ENCODE measurements around the gene MSX1.
A peak's percentile ranks its signal among the peaks of the same experiment; 100 is the strongest.
"Not testable (repeated sequence)": the region's sequence is repeated elsewhere in the genome, so short reads cannot be mapped to it uniquely, and the experiment has no call there.

MSX1 gene

DNA sequence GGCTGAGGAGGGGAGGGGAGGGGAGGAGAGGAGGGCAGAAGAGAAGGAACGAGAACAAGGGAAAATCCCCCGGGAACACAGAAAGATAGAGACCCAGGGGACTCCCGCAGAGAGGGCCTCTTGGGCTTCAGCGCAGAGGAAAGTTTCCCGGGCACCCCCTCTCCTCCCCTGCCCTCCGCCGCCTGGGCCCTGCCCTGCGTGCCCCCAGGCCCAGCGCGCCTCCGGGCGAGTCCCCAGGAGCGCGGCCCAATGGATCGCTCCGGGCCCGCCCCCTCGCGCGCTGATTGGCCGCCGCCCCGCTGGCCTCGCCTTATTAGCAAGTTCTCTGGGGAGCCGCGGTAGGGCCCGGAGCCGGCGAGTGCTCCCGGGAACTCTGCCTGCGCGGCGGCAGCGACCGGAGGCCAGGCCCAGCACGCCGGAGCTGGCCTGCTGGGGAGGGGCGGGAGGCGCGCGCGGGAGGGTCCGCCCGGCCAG, at the start of gene MSX1:
Gene MSX1 (plus strand): TSS at position 341 of the 474 bp plus-strand sequence. CDS start 235 bp downstream, outside the sequence.
- DNase-seq, result peak; percentile 61 to 63

DNA sequence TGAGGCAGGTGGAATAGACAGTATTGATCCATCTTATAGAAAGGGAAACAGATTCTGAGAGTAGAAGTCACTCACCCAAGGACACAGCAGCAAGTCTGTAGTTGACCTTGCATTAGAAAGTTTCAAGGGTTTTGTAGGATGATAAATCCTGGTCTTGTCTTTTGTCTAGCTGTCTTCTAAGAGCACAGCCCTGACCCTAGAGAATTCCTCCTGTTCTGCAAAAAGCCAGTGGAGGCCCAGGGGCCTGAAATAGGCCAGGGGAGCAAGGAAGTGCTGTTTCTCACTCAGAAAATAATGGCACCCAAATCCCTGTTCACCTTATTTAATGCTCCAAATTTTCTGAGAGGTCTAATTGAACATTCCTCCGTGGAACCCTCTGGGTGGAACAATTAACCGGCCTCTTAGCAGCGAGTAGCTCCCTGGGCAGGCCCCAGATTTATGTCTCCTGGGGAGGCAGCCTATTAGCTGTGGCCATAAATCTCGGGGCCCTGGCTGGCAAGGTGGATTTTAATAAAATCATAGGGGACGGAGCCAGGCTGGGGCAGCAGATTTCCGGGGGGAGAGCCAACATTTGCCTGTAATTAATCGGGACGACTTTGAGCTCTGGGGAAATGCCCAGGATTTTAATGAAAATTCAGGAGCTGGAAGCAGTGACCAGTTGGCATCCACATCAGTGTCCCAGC, 49.2 kb upstream of the MSX1 start:
- no peak for DNase-seq

GRCh38 chr4:4810778-4811177, 48.7 kb upstream of the MSX1 start:
- no peak for DNase-seq

GRCh38 chr4:4812145-4812794, 47.2 kb upstream of the MSX1 start:
- DNase-seq, result no peak

GRCh38 chr4:4818415-4819212, 40.9 kb upstream of the MSX1 start:
- no peak for DNase-seq

DNA sequence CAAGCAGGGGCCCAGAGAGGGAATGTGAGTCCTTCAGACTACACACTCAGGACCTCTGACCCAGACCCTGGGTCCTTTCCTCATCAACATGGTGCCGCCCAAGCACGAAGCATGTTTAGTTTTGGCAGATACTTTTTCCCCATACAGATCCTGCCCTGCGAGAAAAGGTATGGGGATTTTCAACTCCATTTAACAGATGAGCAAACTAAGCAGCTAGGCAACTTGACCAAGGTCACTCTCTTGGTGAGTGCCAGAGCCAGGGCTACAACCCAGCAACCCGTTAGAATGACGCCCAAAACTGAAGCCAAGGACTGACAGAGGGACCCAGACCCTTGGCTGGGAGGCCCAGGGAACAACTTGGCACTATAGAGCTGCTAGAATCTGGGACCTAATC, 40.3 kb upstream of the MSX1 start:
- DNase-seq, result no peak

- no peak for DNase-seq
Observed at GRCh38 chr4:4820261-4820660, 39.2 kb upstream of the MSX1 start.

- no peak for DNase-seq
Observed at GRCh38 chr4:4820739-4821138, 38.7 kb upstream of the MSX1 start.

- no peak for DNase-seq
Observed at GRCh38 chr4:4821577-4821976, 37.9 kb upstream of the MSX1 start.

- DNase-seq, result not testable (repeated sequence)
Observed at GRCh38 chr4:4822286-4822685, 37.2 kb upstream of the MSX1 start.

GRCh38 chr4:4823621-4824162, 35.8 kb upstream of the MSX1 start:
- DNase-seq, result no peak

- DNase-seq, result no peak
Observed at GRCh38 chr4:4824232-4824631, 35.2 kb upstream of the MSX1 start.

DNA sequence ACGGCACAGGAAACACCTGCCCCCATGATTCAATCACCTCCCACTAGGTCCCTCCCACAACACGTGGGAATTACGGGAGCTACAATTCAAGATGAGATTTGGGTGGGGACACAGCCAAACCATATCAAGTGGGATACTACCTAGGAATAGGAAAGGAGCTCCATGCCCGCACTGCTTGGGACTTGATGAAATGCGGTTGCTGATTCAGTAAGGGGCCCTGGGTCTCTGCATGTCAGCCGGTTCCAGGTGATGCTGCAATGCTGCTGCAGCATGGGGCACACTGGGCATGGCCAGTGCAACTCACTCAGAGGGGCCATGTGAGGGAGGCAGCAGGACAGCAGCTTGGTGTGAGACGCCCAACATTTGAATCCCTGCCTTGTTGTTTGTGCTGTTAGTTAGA, 34.0 kb upstream of the MSX1 start:
- no peak for DNase-seq

DNA sequence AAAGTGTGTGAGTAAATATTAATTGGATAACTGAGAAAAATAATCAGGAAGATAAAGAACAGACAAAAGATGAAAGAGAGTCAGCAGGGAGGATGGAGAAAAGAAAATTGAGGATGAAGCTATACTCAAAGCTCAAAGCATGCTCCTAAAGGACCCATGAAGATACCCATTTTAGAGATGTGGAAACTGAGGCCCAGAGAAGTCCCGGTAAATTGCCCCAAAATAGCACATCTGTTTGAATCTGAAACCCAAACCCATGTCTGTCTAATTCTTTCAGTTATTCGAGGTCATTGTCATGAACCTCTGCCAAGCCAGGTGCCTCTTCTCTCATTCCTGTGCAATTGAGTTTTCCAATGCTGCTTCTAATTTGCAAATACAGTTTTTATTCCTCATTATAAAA, 29.6 kb upstream of the MSX1 start:
- DNase-seq, result no peak

DNA sequence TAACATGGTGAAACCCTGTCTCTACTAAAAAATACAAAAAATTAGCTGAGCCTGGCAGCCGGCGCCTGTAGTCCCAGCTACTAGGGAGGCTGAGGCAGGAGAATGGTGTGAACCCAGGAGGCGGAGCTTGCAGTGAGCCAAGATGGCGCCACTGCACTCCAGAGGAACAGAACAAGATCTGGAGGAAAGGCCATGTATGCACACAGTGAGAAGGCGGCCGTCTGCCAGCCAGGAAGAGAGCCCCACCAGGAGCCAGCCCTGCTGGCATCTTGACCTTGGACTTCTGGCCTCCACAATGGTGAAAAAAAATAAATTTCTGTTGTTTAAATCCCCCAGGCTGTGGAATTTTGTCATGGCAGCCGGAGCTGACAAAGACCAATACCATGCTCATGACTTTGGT, 28.2 kb upstream of the MSX1 start:
- no peak for DNase-seq

DNA sequence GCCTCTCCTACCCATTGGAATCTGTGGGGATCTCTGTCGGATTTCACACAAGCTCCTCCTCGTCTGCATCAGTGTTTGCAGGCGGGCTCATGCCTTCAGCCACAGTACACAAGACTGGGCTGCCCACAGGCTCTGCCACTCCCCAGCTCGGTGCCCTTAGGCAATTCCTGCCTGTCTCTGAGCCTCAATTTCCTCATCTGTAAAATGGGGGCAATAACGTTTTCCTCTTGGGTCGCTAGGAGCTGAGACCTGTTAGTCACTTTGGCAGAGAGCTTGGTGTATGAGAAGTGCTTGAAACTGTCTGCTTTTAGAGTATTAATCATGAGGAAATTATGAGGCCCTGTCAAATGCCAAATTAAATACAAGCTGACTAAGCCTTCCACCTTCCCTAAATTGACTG, 27.6 kb upstream of the MSX1 start:
- DNase-seq, result no peak

DNA sequence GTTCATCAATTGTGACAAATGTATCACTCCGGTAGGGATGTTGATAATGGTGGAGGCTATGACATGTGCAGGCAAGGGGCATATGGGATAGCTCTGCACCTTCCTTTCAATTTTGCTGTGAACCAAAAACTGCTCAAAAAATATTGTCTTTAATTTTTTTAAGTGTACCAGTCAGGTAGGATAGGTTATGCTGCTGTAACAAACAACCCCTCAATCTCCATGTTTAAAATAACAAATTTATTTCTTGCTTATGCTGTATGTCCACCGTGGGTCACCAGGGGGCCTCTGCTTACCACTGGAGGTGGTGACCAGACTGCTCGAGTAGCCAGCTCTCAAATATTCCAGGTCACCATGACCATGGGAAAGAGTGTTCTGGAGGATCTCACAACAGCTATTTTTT, 23.4 kb upstream of the MSX1 start:
- no peak for DNase-seq

GRCh38 chr4:4837316-4837715, 22.1 kb upstream of the MSX1 start:
- DNase-seq, result no peak

- no peak for DNase-seq
Observed at GRCh38 chr4:4838051-4838935, 21.2 kb upstream of the MSX1 start.

DNA sequence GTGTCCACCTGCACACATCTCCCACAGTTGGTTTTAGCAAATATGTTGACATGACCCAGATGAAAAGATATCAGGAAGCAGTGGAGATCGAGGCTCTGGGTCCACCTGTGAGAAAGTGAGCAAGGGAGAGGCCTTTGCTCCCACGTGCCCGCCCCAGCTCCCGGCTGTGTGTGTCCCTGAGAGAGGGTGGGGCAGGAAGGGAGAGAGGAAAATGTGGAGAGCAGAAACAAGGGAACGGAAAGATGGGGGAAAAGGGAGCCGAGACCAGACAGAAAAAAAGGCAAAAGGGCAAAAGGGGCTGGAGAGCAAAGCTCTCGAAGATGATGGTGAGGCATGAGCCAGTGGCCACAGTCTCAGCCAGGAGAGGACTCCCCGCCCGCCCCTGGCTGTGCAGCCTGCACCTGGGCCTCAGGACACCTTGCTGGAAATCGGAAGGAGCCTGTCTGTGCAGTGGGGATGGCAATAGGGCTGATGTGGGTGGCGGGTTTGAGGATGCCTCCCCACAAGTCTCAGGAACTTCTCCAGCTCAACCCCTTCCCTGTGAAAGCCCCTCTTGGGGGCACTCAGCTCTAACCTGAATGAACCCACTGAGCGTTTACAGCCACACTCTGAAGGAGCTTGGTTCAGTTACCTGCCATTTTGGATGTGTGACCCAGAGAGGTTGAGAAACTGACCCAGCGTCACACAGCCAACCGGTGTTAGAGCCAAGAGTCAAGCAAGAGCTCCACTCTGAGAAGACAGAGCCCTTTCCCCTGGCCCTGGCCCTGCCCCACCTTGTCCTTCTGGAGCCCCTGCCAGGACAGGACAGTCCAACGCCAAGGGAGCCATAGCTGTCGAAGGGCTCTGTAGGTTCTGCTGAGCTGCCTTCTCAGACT, 20.3 kb upstream of the MSX1 start:
- DNase-seq, result no peak

DNA sequence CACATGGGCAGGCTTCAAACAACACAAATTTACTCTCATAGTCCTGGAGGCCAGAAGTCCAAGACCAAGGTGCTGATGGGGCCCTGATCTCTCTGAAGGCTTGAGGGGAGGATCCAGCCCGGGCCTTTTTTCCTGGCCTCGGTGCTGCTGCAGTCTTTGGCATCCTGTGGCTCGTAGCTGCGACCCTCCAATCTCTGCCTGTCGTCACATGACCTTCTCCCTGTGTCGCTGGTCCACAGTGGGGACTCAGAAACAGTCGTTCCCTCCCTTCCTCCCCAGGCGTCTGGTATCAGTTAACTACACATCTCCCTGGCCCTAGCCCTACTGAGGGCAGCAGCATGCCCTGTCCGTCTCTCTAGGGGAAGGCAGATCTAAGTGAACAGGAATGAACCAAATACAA, 19.1 kb upstream of the MSX1 start:
- no peak for DNase-seq

DNA sequence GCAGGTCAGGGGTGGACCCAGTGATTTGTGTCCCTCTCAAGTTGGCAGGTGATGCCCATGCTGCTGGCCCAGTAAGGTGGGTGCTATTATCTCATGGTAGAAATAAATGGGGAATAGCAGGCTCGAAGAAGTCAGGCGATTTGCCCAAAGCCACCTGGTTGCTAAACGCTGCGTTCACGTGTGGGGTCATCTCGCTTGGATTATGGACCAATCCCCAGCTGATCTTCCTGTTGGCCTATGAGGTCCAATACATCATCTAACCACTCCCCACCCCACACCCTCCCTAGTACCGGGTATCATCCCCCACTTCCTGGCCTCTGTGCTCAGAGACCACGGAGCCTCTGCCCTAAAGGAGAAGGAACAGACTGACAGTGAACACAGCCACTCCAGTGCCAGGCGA, 18.3 kb upstream of the MSX1 start:
- DNase-seq, result no peak
